NCI-H2171 (cell line): Measurements from ENCODE around the gene FGD5.
A peak's percentile ranks its signal among the peaks of the same experiment; 100 is the strongest.

ENCODE experiments used
- DNase-seq: peaks from one replicate; lab custom pipeline; 2025; lab: John Stamatoyannopoulos, UW

The FGD5 gene

DNA sequence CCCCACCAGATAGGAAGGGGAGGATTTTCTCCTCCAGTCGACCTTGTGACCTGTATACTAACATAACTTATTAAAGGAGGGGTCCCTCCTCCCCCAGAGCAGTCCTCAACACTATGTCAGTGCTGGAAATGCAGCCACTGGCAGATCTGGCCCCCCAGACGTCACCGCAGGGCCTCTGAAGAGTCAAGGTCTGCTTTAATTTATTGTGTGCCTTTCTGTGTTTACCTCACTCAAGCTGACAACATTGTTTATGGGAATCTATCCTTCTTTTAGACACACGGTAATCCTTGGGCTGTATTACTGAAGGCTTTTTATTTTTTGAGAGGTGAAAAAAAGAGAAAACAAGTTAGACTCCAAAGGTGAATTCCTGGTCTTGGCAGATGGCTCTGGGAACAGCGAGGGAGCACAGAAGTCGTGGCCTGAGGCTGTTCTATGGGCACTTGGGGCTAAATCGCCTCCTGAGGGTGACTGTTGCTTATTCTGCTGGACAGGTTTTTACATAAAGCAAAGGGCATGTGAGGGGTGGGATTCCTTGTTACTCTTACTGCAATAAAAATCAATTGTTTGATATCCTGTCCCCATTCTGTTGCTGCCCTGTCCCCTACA is 115.2 kb downstream of the FGD5 start:
- DNase-seq: no peak

DNA sequence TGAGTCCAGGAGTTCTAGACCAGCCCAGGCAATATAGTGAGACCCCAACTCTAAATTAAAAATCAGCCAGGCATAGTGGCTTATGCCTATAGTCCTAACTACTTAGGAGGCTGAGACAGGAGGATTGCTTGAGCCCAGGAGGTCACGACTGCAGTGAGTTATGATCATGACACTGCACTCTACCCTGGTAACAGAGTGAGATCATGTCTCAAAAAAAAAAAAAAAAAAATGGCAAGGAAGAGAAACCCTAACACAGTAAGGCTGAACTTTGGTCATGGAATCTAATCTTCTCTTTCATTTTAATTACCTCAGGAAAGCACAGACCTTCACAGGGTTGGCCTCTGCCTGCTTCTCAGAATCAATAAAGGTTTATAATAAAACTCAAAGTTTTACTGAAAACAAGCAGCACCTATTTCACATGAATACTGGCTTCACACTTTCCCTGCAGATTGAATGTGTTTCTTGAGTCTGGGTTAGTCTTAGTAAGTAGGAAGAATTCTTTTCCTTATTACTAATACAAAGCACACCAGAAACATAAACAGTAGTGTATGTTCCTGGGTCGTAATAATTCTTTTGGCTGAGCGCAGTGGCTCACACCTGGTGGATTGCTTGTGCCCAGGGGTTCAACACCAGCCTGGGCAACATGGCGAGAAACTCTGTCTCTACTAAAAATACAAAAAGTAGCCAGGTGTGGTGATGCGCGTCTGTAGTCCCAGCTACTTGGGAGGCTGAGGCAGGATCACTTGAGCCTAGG is 117.0 kb downstream of the FGD5 start:
- DNase-seq: no peak

DNA sequence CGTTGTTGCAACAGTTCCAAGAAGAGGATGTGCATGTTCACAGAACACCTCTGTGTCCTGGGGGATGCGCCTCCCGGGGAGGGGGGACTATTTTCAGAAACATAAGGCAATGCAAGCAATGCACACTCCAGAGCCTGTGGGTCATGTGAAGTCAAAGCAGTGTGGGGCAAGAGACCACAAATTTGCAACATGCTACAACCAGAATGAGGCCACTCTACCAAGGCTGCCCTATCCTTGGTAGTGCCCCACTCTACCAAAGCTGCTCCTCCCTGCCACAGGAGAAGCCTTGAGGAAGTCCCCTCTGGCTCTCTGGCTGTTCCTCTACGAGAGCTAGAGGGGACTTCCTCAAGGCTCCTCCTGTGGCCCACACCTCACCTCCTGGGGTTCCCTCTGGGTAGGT is 120.2 kb downstream of the FGD5 start:
- no peak for DNase-seq

DNA sequence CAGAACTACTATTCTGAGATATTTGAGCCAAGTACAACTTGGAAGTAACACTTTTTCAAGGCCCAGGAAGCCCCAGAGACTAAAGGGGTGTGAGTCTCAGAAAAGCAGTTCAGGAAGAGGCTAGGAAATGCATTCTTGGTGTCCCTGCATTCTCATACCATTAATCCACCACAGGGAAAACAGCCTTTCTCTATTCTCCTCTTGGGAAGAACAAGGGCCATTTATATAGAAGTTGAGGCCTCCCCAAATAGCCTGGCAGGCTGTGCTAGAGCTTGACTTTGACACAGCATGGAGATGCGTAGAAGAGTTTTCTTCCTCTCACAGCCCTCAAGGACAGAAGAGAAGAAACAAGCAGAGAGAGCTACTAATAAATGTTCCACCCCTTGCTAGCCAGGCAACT is 123.1 kb downstream of the FGD5 start:
- no peak for DNase-seq

DNA sequence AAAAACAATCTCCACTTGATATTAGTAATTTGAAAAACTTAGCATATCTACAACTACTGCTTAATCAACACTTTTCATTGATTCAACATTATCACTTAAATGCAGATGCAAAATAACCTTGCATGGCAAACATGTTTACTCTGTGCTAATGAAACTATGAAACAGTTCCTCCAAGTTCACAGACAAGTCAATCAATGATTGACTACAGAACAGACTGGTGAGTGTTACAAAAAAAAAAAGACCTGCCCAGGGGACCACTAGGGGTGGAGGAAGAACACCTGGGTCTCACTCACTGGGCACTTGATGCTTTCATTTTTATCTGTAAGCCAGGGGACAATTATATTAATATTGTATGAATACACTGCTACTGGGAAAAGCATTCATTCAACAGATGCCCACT is 124.3 kb downstream of the FGD5 start:
- no peak for DNase-seq

DNA sequence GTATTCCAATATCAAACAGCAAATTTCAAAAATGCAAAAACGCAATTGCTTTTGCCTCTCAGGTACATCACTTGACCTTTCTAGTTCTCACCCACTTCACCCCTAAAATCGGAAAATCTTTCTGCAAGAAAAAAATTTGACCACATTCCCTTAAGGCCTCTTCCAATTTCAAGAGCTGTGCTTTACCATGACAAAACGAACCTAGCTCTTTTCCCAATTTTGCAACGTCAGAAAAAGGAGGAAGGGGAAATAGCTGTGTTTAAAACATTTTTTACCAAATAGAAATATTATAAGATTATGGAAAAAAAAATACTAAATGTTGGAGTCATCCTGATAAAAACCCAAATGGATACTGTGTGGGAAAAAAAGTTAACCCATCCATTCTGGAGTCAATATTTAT is 127.5 kb downstream of the FGD5 start:
- DNase-seq: no peak

DNA sequence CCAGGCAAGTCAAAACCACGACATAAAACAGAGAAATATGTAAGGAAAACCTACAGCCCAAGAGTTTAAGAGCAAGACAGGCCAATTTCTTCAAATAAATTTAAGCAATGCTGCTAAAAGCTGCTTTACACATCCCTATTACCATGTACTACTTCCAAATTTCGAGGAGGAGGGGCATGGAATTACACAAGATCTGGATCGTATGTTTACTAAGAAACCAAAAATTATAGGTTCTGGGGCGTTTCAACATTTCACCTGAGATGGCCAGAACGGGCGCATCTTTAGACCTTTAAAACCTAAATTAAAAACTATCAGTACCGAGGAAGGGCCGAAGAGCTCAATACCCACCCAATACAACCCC is 128.0 kb downstream of the FGD5 start:
- DNase-seq: no peak

DNA sequence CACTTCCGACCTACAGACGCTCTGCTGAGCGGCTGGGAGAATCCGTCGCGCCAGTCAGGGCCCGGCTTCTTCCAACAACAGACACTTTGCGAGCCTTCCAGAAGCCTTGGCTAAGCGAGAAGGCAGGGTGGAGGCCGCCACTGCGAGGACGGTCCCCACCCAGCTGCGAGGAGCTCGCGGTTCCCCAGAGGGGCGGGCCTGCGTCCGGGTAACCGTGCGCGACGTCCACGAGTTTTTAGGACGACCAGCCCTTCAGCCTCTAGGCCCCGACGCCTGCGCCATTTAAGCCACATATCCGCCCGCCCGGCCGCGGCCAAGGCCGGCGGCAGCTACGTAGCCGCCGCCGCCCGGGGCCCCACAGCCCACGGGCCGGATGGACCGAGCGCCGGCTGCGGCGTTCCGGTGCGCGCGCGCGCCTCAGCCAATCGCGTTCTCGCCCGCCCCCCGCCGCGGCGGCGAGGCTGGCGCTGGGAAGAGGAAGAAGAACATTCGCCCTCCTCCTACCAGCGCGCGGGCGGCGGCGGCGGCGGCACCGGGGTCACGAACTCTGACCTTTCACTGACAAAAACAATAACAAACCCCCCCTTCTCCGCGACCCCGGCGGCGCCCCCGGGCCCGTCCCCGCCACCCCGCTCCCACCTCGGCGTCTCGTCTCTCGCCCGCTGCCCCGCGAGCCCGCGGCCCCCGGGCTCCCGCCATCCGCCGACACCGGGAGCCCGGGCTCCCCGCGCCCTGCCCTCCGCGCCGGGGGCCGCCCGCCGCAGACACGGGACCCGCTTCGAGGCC is 128.5 kb downstream of the FGD5 start, which contains the start of gene NR2C2:
TSS of gene NR2C2 (plus strand) at position 484 of the 786 bp plus-strand sequence. CDS start 56,332 bp downstream, outside the sequence.
- DNase-seq: peak; percentile 34

DNA sequence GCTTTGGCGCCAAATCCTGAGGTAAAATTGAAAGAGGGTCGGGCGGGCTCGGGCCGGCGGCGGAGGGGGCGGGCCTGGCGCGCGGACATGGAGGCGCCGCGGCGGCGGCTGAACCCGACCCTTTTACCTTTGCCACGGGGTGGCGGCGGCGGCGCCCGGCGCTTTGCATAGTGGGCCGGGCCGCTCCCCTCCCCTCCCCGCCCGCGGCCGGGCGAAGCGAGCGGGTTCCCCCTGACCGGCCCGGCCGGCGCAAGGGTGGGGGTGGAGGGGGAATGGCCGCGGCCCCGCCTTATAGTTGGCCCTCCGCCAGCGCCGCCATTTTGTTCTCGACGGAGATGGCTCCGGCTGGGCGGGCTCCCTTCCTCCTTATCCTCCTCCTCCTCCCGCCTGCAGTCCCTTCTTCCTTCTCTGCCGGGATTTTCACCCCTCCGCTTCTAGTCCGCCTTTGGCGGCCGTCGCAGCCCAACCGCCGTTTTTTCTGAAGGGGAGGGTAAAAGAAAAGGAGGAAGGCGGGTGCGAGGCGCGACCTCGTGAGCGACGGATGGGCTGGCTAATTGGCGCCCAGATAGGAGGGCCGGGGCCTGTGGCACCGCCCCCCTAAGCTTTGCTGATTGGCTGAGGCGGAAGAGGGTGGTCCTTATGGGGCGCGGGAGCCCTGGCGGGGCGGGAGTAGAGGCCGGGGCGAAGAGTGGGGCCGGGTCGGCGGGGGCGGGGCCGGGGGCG is 129.3 kb downstream of the FGD5 start:
- DNase-seq: peak; percentile 77

DNA sequence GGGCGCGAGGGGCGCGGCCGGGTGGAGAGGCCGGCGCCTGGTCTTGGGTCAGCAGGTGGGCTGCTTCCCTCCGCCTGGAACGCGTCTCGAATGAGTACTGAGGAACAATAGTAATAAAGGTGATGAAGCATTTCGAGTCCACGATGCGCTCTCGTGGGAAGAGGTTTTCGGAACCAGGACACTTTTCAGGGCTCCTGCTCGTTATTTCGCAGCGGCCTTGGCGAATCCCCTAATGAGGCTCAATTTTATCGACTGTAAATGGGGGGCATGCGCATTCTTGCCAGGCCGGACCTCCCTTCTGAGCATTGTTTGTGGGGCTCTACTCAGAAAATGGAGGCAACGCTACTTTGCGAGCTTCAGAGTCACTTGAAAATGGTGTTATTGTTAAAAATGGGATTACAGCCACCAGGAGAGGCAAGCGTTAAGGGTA is 129.9 kb downstream of the FGD5 start:
- DNase-seq: no peak

DNA sequence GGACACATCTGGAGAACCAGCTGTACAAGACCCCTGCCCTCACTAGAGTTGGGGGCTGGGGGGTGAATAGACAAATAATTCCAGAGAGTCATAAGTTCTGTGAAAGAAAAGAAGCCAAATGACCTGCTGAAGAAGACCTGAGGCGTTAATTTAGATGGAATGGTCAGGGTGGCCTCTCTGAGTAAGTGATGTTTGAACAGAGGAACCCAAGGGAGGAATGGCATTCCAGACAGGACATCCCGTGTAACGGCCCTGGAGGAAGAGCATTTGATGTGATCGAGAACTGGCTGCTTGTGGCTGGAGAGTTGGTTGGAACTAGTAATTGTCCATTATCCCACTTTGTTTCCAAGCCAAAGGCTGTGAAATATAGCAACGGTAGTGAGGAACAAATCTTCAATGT is 130.4 kb downstream of the FGD5 start:
- DNase-seq: no peak

DNA sequence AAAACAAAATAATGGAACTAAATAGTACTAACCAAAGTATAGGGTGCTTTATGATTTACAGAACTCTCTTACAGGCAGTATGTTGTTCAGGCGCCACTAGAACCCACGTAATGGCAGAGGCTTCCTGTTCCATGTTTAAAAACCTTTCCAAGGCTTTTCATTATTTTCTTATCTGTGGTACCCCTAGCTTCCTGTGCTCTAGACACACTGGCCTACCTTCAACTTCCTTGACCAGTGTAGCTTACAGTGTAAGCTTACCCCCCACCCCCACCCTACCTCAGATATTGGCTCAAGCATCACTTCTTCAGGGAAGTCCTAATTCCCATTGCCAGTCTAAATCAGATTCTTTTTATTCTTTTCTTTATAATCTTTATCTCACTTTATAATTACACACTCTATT is 131.5 kb downstream of the FGD5 start:
- DNase-seq: no peak

DNA sequence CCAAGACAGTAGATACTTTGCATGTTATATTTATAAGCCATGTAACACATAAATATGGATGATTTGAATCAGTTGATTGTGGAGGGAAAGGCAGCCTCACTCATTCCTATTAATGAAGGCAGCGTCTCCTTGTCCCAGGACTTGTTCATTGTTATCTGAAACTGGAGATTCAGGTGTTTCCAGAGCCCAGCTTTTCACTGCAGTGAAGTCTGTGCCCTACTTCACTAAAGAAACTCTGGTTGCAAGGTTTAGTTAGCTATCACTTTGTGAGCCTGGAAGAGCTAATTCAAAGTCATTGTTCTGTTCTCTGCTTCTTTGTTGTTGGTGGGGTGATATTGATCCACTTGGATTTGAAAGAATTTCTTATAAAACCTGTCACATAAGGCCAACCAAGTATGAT is 138.4 kb downstream of the FGD5 start:
- no peak for DNase-seq

DNA sequence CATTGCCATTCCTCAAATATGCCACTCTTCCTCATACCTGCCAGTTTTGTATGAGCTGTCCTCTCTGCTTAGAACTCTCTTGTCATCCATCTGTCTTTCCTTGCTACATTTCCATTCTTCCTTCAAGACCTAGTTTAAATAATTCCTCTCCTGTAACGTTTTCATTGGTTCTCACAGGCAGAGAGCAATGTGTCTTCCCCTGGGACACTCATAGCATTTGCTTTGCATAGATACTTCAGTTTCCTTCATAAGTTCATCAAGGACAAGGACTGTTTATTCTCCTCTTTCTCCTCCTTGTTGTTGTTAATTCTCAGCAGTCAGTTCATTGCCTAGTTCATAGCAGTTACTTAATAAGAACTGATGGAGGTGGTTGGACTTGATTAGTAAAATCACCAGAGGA is 139.2 kb downstream of the FGD5 start:
- DNase-seq: no peak

DNA sequence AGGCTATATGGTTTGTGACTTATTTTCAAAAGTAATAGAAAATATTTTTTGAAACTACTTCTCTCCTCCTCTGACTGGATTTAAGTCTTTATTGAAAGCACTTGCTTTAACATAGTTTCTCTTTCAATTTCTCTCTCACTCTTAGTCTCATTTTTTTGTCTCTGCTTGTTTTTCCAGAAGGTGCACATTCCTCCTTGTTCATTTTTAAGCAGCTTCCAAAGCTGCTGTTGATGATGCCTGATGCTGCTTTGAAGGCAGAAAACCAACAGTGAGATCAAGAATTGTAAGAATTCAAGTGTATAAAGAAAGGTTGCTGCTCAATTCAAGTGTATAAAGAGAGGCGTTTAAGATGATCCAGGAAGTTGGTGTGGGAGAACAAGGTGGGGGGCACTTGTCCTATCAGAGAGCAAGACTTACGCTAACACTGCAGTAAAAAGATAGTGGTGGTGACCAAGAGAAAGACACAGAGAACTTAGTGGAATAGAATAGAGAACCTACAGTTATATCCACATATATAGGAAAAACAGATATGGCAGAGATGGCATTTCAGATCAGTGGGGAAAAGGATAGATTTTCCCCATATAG is 140.7 kb downstream of the FGD5 start:
- DNase-seq: no peak

DNA sequence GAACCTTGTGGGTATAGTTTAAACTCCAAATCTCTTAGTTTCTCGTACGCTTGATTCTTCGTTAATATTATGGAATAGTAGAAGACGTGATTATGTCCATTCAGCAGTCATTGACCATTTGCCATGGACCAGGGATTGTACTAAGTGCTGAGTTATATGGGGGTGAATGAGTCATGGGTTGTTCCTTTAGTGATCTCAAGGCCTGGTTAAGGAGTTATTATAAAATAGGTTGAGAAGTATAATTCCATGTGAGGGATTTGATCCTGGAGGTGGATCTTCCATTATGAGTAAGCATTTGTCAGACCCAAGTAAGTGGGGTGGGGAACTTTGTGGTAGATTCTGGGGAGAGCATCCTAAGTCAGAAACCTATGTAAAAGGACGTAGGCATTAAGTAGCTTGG is 144.0 kb downstream of the FGD5 start:
- no peak for DNase-seq

DNA sequence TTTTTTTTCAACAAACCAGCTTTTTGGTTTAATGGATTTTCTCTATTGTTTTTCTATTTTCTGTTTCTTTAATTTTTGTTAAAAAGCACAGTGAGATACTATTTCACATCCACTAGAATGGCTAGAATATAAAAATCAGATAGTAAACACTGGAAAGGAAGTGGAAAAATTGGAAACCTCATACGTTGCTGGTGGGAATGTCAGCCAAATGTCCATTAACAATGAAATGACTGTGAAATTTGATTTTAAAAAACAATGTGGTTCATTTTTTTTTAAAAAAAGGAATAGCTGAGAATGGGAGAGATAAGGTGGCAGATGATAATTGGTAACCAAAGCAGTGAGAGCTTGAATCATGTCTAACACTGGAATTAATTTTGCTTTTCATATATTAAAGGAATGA is 148.5 kb downstream of the FGD5 start:
- no peak for DNase-seq

DNA sequence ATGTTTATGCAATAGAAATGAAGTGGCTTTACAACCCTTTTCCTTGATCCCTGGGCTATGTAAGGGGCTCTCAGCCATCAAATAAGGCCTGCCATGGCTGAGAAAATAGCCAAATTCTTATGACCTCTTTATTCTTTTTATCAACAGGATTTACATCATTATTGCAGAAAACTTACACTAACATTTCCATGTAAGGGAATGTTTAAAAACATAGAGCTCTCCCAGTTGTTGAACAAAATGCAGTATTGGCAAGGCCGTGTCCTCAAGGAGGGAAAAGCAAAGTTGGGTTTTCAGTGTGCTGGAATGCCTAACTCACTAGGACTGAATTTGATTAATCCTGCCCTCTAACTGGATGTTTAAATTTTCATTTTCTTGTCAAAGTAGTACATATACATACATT is 150.9 kb downstream of the FGD5 start:
- DNase-seq: no peak

DNA sequence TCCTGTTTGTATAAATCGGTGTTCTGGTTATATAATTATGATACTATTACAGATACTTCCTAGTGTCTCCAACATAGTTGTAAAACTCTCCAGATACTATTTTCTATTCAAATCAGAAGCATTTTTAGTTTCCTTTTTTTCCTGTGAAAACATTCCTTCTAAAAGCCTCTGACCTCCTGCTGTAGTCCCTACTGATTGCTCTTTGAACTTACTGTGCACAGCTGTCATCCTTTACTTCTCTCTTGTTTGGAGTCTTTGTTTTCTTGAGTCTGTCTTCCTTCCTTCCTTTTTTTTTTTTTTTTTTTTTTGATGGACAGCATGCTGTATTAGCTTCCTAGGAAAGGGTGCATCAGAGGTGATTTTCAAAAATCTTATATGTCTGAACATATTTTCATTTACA is 157.6 kb downstream of the FGD5 start:
- no peak for DNase-seq

DNA sequence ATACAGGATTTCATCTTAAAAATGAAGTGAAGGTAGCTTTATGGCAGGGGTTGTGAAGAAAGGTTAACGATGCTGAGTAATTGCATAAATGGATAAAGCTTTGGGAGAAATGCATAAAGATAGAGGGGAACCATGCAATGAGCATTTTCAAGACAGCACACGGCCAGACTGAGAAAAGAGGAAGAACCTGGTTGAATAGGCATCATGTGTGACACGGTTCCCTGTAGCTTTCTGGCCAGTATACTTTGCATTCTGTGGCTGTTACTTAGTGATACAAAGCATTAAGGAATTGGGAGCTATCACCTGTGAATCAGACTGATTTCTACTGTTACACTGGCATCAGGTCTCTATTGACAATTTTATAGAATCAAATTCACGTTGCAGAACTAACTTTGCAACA is 161.9 kb downstream of the FGD5 start:
- DNase-seq: no peak
